IPS DF 6.9 (cell line): Measurements from ENCODE around the gene PRSS21.

Source experiments
- DNase-seq: peaks from one replicate; pipeline ENCODE4 v3.0.0-alpha.2; 2013; ENCODE audit warnings: low read depth, low spot score
- H3K27ac ChIP-seq: one replicate; pipeline ENCODE4 v1.5.1; 2013; ENCODE audit warnings: low read length, control low read depth
- H3K27me3 ChIP-seq: 2 replicates; pipeline ENCODE4 v1.6.1; 2013; ENCODE audit warnings: mild to moderate bottlenecking, low read length; ENCODE audit not compliant: control insufficient read depth, insufficient read depth
- H3K36me3 ChIP-seq: 2 replicates; pipeline ENCODE4 v1.6.1; 2013; ENCODE audit warnings: low read length; ENCODE audit not compliant: control insufficient read depth, insufficient read depth
- H3K4me1 ChIP-seq: 2 replicates; pipeline ENCODE4 v1.6.1; 2013; ENCODE audit warnings: low read length; ENCODE audit not compliant: control insufficient read depth, insufficient read depth
- H3K4me3 ChIP-seq: 2 replicates; pipeline ENCODE4 v1.5.1; 2013; ENCODE audit warnings: mild to moderate bottlenecking, low read length
- H3K9me3 ChIP-seq: 2 replicates; pipeline ENCODE4 v1.6.1; 2013; ENCODE audit warnings: low read length, inconsistent platforms; ENCODE audit not compliant: control insufficient read depth, insufficient read depth
- whole genome bisulfite sequencing: extraction: QIAGEN DNeasy Blood & Tissue Kit; methylation state at CpG from one replicate; pipeline ENCODE4 v1.1.7; 2013; ENCODE audit warnings: mixed read lengths, missing lambda C conversion rate; ENCODE audit not compliant: insufficient read length, insufficient coverage; 5-methylcytosine and 5-hydroxymethylcytosine counted together

PRSS21 gene

GRCh38 chr16:2782583-2783351, 34.3 kb upstream of the PRSS21 start:
- no peak for DNase-seq
- H3K9me3 ChIP-seq: no peaks in the 10 kb centered on the region
- no peaks in the 10 kb centered on the region for H3K36me3 ChIP-seq
- H3K27me3 ChIP-seq: no peaks in the 10 kb centered on the region
- peaks cover 5% of the 10 kb centered on the region; the same call in 1 of the 2 replicates for H3K4me1 ChIP-seq
- no CpG with 5 or more reads among the region's 20 CpGs for WGBS
- no peak overlapping the region for H3K27ac ChIP-seq
- no peak overlapping the region for H3K4me3 ChIP-seq

- Histone ChIP-seq H3K4me1 (peaks cover 2% of the 10 kb centered on the region; the same call in 1 of the 2 replicates), H3K9me3 (no peaks in the 10 kb centered on the region), H3K27me3 (no peaks in the 10 kb centered on the region), H3K4me3 (no peak overlapping the region), H3K27ac (no peak overlapping the region), H3K36me3 (no peaks in the 10 kb centered on the region)
- WGBS: no CpG with 5 or more reads among the region's 15 CpGs
- DNase-seq: no peak
These were observed 33.3 kb upstream of the PRSS21 start for GRCh38 chr16:2783581-2784357.

- H3K9me3 ChIP-seq: no peaks in the 10 kb centered on the region
- WGBS: no CpG with 5 or more reads among the region's 15 CpGs
- no peaks in the 10 kb centered on the region; the same call in 1 of the 2 replicates for H3K4me1 ChIP-seq
- no peak overlapping the region for H3K4me3 ChIP-seq
- no peaks in the 10 kb centered on the region for H3K36me3 ChIP-seq
- DNase-seq: no peak
- no peak overlapping the region for H3K27ac ChIP-seq
- no peaks in the 10 kb centered on the region for H3K27me3 ChIP-seq
These were observed 32.5 kb upstream of the PRSS21 start for GRCh38 chr16:2784358-2785100.

- H3K4me1 ChIP-seq: no peaks in the 10 kb centered on the region; the same call in 1 of the 2 replicates
- no CpG with 5 or more reads among the region's 79 CpGs for WGBS
- H3K9me3 ChIP-seq: no peaks in the 10 kb centered on the region
- H3K36me3 ChIP-seq: no peaks in the 10 kb centered on the region
- DNase-seq: no peak
- H3K4me3 ChIP-seq: no peak overlapping the region
- H3K27ac ChIP-seq: no peak overlapping the region
- 0 out of 2 replicates have a peak, but pooled peaks cover 1% of the 10 kb centered on the region for H3K27me3 ChIP-seq
These were observed 31.7 kb upstream of the PRSS21 start for GRCh38 chr16:2785101-2785991.

- Histone ChIP-seq H3K4me3 (no peak overlapping the region), H3K27ac (no peak overlapping the region), H3K4me1 (no peaks in the 10 kb centered on the region; the same call in 1 of the 2 replicates), H3K9me3 (no peaks in the 10 kb centered on the region), H3K27me3 (0 out of 2 replicates have a peak, but pooled peaks cover 1% of the 10 kb centered on the region), H3K36me3 (no peaks in the 10 kb centered on the region)
- DNase-seq: no peak
- no CpG with 5 or more reads among the region's 15 CpGs for WGBS
These were observed 30.8 kb upstream of the PRSS21 start for GRCh38 chr16:2786061-2786825.

GRCh38 chr16:2786826-2787151, 30.2 kb upstream of the PRSS21 start:
- Histone ChIP-seq H3K27ac (no peak overlapping the region), H3K27me3 (0 out of 2 replicates have a peak, but pooled peaks cover 1% of the 10 kb centered on the region), H3K4me3 (no peak overlapping the region), H3K36me3 (no peaks in the 10 kb centered on the region), H3K4me1 (no peaks in the 10 kb centered on the region; the same call in 1 of the 2 replicates), H3K9me3 (no peaks in the 10 kb centered on the region)
- DNase-seq: no peak
- WGBS: 100% methylated on average over 2 of the region's 3 CpGs

- H3K27me3 ChIP-seq: 0 out of 2 replicates have a peak, but pooled peaks cover 1% of the 10 kb centered on the region
- no peak within 1 kb of the TSS for H3K27ac ChIP-seq
- 100% methylated on average over 1 of the region's 10 CpGs for WGBS
- H3K9me3 ChIP-seq: no peaks in the 10 kb centered on the region
- DNase-seq: no peak
- H3K4me3 ChIP-seq: no peak within 1 kb of the TSS
- no peaks in the 10 kb centered on the region; the same call in 1 of the 2 replicates for H3K4me1 ChIP-seq
- H3K36me3 ChIP-seq: no peaks in the 10 kb centered on the region
These were observed 29.6 kb upstream of the PRSS21 start, which contains the start of gene PRSS33 for GRCh38 chr16:2787406-2787805. PRSS33 (minus strand) TSS chr16:2787560; CDS start chr16:2786547, 1,013 bp downstream.

GRCh38 chr16:2787961-2788360, 29.1 kb upstream of the PRSS21 start:
- Histone ChIP-seq H3K4me1 (no peaks in the 10 kb centered on the region; the same call in 1 of the 2 replicates), H3K36me3 (no peaks in the 10 kb centered on the region), H3K4me3 (no peak overlapping the region), H3K27me3 (0 out of 2 replicates have a peak, but pooled peaks cover 1% of the 10 kb centered on the region), H3K27ac (no peak overlapping the region), H3K9me3 (no peaks in the 10 kb centered on the region)
- no peak for DNase-seq
- no CpG with 5 or more reads among the region's 7 CpGs for WGBS

GRCh38 chr16:2790631-2791030, 26.4 kb upstream of the PRSS21 start:
- Histone ChIP-seq H3K27ac (no peak overlapping the region), H3K36me3 (no peaks in the 10 kb centered on the region), H3K9me3 (no peaks in the 10 kb centered on the region), H3K4me1 (no peaks in the 10 kb centered on the region; the same call in 1 of the 2 replicates), H3K27me3 (0 out of 2 replicates have a peak, but pooled peaks cover 1% of the 10 kb centered on the region), H3K4me3 (no peak overlapping the region)
- DNase-seq: no peak
- no CpG with 5 or more reads among the region's 5 CpGs for WGBS
